Measurements from ENCODE around the gene PLCB1.
A peak's percentile ranks its signal among the peaks of the same experiment; 100 is the strongest.

The PLCB1 gene

DNA sequence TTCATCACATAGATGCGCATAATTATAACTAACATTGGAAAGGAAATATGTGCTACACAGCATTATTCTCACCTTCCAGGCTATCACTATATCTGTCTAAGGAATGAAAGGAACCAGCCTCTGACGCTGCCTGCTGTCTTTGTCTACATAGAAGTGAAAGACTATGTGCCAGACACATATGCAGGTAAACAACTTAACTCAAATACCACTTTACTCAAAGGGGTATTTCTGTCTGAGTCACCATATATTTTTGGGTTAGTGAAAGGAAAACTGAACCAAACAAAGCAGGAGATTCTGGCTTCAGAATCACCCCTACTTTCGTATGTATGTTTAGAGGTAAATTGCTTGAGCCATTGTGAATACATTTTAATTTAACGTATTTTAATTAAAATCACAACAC is 608.2 kb downstream of the PLCB1 start:
- no peak for DNase-seq

GRCh38 chr20:8744228-8744844 is 612.3 kb downstream of the PLCB1 start:
- no peak for DNase-seq

DNA sequence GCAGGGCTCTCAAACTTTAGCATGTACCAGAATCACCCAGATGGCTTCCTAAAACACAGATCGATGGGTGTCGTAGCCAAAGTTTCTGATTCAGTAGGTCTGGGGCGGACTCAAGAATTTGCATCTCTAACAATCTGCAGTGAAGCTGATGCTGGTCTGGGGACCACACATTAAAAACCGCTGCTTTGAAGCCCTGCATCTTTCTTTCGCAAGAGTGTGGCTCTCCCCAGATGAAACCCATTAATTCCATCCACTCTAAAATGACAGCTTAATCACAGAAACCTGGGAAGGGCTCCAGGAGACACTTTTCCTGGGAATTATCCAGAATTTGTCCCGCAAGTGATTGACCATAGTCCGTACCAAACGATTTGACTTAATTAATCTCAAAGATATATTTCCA is 617.0 kb downstream of the PLCB1 start:
- DNase-seq: no peak

GRCh38 chr20:8749986-8750385 is 617.9 kb downstream of the PLCB1 start:
- DNase-seq: no peak

DNA sequence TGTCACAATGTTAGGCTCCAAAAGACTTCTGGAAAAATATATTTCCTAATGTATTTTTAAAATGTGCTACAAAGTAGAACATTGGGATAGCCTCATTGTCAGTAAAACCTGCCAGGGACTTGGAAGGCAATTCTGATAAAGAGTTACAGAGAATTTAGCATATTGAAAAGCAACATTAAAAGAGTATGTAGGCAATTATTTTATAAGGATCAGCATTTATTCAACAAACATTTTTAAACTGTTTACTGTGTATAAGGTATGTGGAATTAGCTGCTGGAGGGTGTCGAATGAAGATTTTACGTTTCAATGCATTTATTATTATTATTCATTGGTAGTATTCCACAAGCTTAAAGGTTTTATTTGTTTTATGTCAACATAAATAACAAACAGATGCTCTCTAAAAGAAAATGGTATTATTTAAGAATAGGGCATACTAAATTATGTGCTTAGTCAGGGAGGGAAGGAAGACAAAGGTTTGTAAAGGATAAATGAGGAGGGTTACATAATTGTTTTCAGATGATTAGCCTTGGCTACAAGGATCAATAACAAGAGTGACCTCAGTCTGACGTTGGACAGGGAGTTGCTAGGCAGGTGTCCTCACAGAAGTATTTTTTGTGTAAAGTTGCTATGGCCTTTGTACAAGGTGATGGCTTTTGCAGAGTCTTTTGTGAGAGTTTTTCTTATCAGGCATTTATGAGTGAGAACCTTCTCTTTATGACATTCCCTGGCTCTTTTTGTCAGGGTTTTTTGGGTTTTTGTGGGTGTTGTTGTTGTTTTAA is 623.5 kb downstream of the PLCB1 start:
- no peak for DNase-seq

- DNase-seq: no peak
These were observed 624.3 kb downstream of the PLCB1 start for GRCh38 chr20:8756410-8756809.

DNA sequence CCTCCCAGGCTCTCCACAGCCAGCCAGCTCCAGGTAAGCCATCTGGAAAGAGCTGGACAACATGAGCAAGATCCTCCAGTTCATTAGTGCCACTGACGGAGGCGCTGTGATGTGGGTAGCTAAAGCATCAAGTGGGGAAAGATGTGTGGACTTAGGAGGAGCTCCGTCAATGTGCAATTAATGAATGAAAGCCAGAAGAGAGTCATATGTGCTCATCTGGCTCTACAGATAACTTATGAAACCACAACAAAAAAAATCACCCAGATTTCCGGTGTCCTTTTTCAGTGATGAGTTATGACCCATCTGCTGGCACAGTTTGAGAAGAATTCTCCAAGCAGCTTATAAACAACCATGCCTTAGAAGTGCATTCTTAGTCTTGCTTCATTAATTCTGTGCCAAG is 625.1 kb downstream of the PLCB1 start:
- no peak for DNase-seq

DNA sequence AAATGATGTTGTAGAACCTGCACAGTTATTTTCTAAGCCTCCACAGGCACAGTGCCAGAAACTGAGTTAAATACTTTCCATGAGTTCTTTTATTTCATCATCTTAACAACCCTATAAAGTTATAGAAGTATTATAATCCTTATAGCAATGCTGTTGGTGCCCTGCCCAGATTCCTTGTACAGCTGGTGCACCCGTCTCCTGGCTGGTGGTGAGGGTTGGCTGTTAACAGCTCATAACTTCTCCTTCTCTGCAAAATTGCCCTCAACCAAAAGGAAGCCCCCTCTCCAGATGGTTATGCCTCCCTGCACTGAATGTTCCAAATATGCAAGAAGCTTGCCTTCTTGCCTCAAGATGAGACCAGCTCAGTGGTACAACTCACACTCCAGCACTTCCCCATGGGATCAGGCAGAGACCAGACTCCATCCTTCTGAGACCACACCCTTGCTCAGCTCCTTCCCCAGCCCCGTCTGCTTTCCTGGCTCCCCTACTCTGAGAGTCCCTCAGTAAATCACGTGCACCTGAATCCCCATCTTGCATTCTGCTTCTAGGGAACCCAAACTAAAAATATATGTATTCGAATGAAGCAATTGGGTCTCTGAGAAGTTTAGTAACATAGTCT is 632.4 kb downstream of the PLCB1 start:
- DNase-seq: no peak

DNA sequence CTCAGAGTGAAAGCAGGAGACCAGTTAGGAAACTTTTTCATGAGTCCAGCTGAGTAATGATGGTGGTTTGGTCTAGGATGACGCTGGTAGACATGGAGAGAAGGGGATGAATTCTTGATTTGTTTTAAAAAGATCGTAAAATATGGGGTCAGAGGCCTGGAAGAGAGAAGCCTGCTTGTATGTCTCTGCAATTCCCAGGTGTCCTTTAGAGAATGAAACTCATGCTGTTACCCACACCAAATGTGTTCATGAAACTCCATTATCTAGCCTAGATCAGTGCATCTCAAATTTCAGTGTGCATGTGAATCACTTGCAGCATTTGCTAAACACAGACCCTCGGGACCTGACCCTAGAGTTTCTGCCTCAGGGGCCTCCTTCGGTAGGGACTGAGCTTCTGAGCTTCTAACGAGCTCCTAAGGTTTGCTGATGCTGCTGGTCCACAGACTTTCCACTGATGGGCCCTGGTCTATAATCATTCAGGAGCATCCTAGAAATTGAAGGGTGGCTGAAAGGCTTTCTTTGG is 634.9 kb downstream of the PLCB1 start:
- DNase-seq: no peak

- no peak for DNase-seq
These were observed 642.3 kb downstream of the PLCB1 start for GRCh38 chr20:8774412-8774811.

DNA sequence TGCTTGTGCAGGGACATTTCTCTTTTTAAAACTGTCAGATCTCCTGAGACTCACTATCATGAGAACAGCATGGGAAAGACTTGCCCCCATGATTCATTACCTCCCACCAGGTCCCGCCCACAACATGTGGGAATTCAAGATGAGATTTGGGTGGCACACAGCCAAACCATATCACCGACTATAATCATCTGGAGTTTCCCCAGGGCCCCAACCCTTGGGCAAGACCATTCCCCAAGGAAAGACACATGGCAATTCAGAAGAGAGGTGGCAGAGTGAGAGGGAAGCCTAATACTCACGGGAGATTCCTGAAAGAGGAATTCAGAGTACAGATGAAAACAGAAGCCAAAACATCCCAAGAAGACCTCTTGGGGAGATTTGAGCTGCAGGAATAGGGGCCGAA is 645.8 kb downstream of the PLCB1 start:
- no peak for DNase-seq

GRCh38 chr20:8778387-8778786 is 646.3 kb downstream of the PLCB1 start:
- no peak for DNase-seq

DNA sequence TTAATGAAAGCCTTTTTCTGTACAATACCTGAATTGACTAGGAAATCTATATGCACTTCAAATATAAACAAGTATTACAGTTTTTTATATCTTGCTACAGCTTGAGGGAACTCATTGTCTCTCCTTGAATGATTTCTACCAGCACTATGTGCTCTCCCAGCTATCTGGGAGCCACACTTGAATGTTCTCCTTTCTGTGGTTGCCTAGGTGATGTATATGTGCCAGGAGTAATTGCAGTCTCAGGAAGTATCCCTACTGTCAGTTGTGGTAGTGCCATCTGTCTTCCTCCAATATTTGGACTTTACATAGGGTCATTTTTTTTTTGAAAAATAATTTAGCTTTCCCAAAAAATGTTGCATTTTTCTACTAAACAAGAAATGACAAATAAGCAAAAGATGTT is 648.8 kb downstream of the PLCB1 start:
- DNase-seq: no peak

DNA sequence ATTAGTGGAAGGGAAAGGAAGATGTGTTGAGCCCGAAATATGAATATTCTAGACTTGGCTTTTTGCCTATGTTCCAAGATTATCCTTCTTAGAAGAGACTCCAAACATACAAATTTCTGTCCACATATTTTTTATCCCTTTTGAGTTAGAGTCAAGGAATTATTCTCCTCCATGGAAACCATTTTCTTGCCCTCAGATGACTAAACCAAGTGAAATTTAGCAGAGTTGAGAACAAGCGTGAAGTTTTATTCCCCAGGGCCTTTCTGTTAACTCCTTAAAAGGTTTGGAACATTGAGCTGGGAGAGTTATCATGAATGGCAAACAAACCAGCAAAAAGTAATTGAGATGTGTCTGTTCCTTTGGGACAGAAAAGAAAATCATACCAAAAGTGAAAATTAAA is 650.7 kb downstream of the PLCB1 start:
- DNase-seq: no peak

- no peak for DNase-seq
These were observed 651.7 kb downstream of the PLCB1 start for GRCh38 chr20:8783734-8784133.

GRCh38 chr20:8786383-8786782 is 654.3 kb downstream of the PLCB1 start:
- DNase-seq: no peak

GRCh38 chr20:8787090-8787489 is 655.0 kb downstream of the PLCB1 start:
- DNase-seq: no peak

DNA sequence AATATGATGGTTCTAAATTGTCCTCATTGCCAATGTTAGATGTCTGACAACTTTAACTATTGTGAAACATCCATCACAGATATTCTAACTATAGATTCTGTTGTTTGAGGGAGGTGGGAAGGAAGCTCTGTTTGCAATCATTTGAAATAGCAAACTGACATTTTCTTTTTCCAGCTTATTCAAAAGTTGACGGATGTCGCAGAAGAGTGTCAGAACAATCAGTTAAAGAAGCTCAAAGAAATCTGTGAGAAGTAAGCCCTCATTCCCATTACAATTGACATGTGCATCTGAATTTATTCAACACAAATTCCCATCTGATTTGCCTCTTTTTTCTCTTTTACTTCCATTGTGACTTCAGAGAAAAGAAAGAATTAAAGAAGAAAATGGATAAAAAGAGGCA is 656.2 kb downstream of the PLCB1 start:
- no peak for DNase-seq

DNA sequence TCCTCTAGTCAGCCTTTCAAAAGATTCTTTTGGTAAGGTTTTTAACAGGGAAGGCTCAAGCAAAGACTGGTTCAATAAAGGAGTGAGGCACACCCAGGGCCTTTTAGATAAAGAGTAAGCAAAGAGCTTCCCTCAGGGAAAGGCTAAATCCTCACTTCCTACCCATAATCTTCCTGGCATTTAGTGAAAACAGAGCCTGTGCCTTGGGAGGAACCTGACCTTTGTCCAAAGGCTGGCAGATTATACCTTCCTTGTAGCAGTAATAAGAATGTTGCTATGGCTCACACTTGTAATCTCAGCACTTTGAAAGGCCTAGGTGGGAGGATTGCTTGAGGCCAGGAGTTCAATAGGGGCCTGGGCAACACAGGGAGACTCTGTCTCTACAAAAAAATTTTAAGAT is 656.8 kb downstream of the PLCB1 start:
- DNase-seq: no peak

DNA sequence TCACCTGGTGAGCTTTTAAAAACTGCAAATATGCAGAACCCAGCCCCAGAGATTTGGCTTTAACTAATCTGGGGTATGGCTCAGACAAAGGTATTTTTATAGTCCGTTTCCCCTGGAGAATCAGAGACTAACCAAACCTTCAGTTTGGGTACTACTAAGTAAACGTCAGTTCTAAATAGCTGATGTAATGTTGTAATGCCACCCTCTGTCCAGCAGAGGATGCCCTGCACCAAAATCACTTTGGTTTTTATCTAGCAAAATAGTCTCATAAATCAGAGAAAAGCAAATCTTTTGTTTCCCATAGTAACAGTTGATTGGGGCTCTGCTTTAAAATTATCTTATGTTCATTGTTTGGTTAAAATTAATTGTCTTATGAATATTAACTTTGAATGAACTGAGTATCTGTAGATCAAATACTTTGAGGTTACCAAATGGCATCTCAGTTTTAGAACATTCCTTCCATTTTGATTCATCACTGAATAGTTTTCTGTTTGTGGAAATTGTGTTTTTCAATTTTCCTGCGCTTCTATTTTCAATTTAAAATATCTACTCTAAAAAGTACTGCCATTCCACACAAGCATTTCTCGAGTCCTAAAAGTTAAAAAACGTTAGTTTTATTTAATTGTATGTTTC is 658.5 kb downstream of the PLCB1 start:
- DNase-seq: peak in 1 of 2 experiments; percentile 67

GRCh38 chr20:8795404-8795803 is 663.3 kb downstream of the PLCB1 start:
- DNase-seq: no peak

DNA sequence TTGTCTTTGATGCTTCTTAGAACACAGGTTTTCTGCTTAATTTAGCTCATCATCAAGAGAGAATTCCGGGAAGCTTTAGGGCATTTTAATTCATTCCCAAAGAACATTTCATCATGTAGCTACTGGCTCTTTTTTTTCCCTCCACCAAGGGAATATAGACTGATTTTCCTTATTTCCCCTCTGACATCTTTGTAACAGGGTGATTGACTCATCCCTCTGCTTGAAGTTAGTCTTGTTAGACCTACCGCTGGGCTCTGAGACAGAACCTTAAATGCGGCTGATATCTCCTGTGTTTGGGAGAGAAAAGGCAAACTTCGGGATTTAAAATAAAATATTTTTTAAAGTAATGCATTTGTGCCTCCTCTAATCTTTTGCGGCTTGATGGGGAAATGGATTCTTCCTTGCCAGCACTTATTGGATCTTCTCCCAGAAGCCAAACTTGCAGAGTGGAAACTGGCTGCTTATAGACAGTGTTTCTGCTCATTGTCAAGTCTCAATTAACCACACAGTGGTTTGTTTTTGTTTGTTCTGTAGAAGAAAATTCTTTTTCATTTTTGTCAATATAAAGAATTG is 664.1 kb downstream of the PLCB1 start:
- DNase-seq: no peak

- DNase-seq: no peak
These were observed 666.4 kb downstream of the PLCB1 start for GRCh38 chr20:8798505-8798904.

Data from NCI-H526 (cell line).